ENCODE results near the gene TMEM54. TPM values are rescaled to one million over a fixed set of nuclear protein-coding genes. Genes with fewer than 3 reads are reported as not detected.

The TMEM54 gene
- total and polyA plus RNA-seq, 4 donors: 0.92 to 10.9 (median 2.6) TPM

DNA sequence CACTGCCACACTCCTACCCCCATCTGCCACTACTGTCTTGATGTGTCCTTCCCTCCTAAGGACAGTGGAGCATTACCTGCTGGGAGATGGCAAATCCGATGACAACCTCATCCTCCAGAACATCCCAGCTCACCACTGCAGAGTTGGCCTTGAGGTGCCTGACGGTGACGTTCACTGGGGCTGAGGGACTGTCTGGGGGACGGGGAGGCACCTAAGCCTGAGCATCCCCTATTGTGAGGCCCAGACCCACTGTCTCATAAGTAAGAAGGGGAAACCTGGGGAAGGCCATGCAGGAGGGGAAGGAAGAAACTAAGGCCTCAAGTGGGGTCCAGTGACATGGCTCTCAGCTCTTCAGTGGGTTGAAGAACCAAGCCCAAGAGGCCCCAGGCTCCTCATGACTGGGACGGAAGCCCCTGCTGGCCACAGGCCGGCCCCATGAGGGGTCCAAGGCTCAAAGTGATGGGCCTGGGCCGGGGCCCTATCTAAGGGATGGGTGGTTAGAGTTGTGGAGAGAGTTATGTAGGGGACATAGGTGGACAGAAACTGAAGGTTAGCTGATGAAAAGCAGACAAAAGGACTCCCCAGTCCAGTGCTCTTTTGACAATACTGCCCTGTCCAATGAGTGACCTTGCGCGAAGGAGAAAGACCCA is 32.3 kb downstream of the TMEM54 start:
- WGBS: 92% methylated on average over 9 of the region's 9 CpGs
- Histone ChIP-seq H3K9me3 (ENCODE audit: control insufficient read depth in 4 of 4, low read length in 3 of 4) (no peaks in the 10 kb centered on the region), H3K27me3 (ENCODE audit: control insufficient read depth in 4 of 4, insufficient read depth in 4 of 4, low read length in 3 of 4) (no peaks in the 10 kb centered on the region), H3K4me1 (ENCODE audit: control insufficient read depth in 4 of 4, insufficient read depth in 4 of 4, low read length in 3 of 4) (peaks cover 2 to 42% (median 33%) of the 10 kb centered on the region in 4 donors), H3K9ac (ENCODE audit: low read depth in 1 of 2, low read length in 2 of 2) (no peak overlapping the region), H3K36me3 (ENCODE audit: control insufficient read depth in 4 of 4, insufficient read depth in 3 of 4, low read depth in 1 of 4, low read length in 3 of 4) (no peaks in the 10 kb centered on the region), H3K4me3 (ENCODE audit: low read depth in 1 of 3, low read length in 3 of 3) (no peak overlapping the region), H3K27ac (ENCODE audit: low read depth in 1 of 2, low read length in 2 of 2) (no peak overlapping the region)
- TF ChIP-seq RAD21 (IDR thresholded peaks at IDR 0.05): no peak
- TF ChIP-seq FOXA2 (IDR thresholded peaks at IDR 0.05): no peak
- DNase-seq (ENCODE audit: low spot score): no peak

- Histone ChIP-seq H3K36me3 (ENCODE audit: control insufficient read depth in 4 of 4, insufficient read depth in 3 of 4, low read depth in 1 of 4, low read length in 3 of 4) (peaks cover 0 to 1% (median 0%) of the 10 kb centered on the region in 4 donors), H3K9me3 (ENCODE audit: control insufficient read depth in 4 of 4, low read length in 3 of 4) (no peaks in the 10 kb centered on the region), H3K4me3 (ENCODE audit: low read depth in 1 of 3, low read length in 3 of 3) (no peak overlapping the region), H3K27me3 (ENCODE audit: control insufficient read depth in 4 of 4, insufficient read depth in 4 of 4, low read length in 3 of 4) (no peaks in the 10 kb centered on the region), H3K4me1 (ENCODE audit: control insufficient read depth in 4 of 4, insufficient read depth in 4 of 4, low read length in 3 of 4) (peaks cover 6 to 46% (median 38%) of the 10 kb centered on the region in 4 donors), H3K27ac (ENCODE audit: low read depth in 1 of 2, low read length in 2 of 2) (no peak overlapping the region), H3K9ac (ENCODE audit: low read depth in 1 of 2, low read length in 2 of 2) (no peak overlapping the region)
- TF ChIP-seq EGR1 (IDR thresholded peaks at IDR 0.05; ENCODE audit: low read depth in 2 of 2) (no peak), YY1 (IDR thresholded peaks at IDR 0.05) (no peak), GABPA (IDR thresholded peaks at IDR 0.05 in 1 of 2, conservative IDR thresholded peaks at IDR 0.05 in 1 of 2) (no peak), FOXA1 (IDR thresholded peaks at IDR 0.05) (no peak), FOXA2 (IDR thresholded peaks at IDR 0.05) (no peak), ZBTB33 (IDR thresholded peaks at IDR 0.05) (no peak), RXRA (IDR thresholded peaks at IDR 0.05) (no peak), NR2F2 (IDR thresholded peaks at IDR 0.05) (no peak), JUND (IDR thresholded peaks at IDR 0.05) (no peak), SP1 (IDR thresholded peaks at IDR 0.05) (no peak), RAD21 (IDR thresholded peaks at IDR 0.05) (no peak), HNF4A (conservative IDR thresholded peaks at IDR 0.05) (no peak), HNF4G (IDR thresholded peaks at IDR 0.05) (no peak), TAF1 (conservative IDR thresholded peaks at IDR 0.05) (no peak)
- TF ChIP-seq, protein P1, sequence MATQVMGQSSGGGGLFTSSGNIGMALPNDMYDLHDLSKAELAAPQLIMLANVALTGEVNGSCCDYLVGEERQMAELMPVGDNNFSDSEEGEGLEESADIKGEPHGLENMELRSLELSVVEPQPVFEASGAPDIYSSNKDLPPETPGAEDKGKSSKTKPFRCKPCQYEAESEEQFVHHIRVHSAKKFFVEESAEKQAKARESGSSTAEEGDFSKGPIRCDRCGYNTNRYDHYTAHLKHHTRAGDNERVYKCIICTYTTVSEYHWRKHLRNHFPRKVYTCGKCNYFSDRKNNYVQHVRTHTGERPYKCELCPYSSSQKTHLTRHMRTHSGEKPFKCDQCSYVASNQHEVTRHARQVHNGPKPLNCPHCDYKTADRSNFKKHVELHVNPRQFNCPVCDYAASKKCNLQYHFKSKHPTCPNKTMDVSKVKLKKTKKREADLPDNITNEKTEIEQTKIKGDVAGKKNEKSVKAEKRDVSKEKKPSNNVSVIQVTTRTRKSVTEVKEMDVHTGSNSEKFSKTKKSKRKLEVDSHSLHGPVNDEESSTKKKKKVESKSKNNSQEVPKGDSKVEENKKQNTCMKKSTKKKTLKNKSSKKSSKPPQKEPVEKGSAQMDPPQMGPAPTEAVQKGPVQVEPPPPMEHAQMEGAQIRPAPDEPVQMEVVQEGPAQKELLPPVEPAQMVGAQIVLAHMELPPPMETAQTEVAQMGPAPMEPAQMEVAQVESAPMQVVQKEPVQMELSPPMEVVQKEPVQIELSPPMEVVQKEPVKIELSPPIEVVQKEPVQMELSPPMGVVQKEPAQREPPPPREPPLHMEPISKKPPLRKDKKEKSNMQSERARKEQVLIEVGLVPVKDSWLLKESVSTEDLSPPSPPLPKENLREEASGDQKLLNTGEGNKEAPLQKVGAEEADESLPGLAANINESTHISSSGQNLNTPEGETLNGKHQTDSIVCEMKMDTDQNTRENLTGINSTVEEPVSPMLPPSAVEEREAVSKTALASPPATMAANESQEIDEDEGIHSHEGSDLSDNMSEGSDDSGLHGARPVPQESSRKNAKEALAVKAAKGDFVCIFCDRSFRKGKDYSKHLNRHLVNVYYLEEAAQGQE (IDR thresholded peaks at IDR 0.05): no peak
- TF ChIP-seq, protein P2, sequence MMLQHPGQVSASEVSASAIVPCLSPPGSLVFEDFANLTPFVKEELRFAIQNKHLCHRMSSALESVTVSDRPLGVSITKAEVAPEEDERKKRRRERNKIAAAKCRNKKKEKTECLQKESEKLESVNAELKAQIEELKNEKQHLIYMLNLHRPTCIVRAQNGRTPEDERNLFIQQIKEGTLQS (IDR thresholded peaks at IDR 0.05): no peak
- TF ChIP-seq, protein P3, sequence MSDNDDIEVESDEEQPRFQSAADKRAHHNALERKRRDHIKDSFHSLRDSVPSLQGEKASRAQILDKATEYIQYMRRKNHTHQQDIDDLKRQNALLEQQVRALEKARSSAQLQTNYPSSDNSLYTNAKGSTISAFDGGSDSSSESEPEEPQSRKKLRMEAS (IDR thresholded peaks at IDR 0.05): no peak
- TF ChIP-seq, protein P4, sequence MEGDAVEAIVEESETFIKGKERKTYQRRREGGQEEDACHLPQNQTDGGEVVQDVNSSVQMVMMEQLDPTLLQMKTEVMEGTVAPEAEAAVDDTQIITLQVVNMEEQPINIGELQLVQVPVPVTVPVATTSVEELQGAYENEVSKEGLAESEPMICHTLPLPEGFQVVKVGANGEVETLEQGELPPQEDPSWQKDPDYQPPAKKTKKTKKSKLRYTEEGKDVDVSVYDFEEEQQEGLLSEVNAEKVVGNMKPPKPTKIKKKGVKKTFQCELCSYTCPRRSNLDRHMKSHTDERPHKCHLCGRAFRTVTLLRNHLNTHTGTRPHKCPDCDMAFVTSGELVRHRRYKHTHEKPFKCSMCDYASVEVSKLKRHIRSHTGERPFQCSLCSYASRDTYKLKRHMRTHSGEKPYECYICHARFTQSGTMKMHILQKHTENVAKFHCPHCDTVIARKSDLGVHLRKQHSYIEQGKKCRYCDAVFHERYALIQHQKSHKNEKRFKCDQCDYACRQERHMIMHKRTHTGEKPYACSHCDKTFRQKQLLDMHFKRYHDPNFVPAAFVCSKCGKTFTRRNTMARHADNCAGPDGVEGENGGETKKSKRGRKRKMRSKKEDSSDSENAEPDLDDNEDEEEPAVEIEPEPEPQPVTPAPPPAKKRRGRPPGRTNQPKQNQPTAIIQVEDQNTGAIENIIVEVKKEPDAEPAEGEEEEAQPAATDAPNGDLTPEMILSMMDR (IDR thresholded peaks at IDR 0.05; ENCODE audit: low read depth, low read length, missing input control): no peak
- 97% methylated on average over 13 of the region's 13 CpGs for WGBS
- DNase-seq (ENCODE audit: low spot score): no peak
Measured at GRCh38 chr1:32868085-32868484, 33.1 kb downstream of the TMEM54 start.
